Stimulated activated CD8-positive, alpha-beta memory T cell treated with anti-CD3 and anti-CD28 coated beads, Interleukin-2, amount 100 ng/mL, for 1 hour (primary cell): Measurements from ENCODE around the gene LTBP1.
"Not testable (repeated sequence)": the region's sequence is repeated elsewhere in the genome, so short reads cannot be mapped to it uniquely, and the experiment has no call there.

ENCODE experiments used
- DNase-seq, 2 donors: peaks; one replicate each; pipeline ENCODE4 v3.0.0-alpha.2; 2020; ENCODE audit warnings: low read depth in 2 of 2

The LTBP1 gene

GRCh38 chr2:33221046-33221784 lies 274.5 kb downstream of the LTBP1 start:
- DNase-seq = no peak

DNA sequence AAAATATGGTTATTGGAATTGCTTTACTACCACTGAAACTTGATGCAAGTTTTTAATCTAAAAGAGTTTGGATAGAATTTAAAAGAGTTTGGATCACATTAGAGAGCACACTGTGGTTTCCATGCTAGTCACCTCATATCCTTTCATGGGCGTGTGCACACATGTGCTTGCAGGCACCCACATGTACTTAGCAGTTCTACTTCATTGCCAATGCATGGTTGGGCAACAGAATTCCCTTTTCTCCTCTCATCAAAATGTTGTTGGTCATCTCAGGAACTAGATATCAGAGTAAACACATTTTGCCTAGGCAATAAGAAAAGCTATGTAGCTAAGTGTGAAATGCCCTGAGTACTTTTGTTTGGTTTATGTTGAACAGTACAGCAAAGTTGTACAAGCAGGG lies 275.6 kb downstream of the LTBP1 start:
- no peak for DNase-seq

DNA sequence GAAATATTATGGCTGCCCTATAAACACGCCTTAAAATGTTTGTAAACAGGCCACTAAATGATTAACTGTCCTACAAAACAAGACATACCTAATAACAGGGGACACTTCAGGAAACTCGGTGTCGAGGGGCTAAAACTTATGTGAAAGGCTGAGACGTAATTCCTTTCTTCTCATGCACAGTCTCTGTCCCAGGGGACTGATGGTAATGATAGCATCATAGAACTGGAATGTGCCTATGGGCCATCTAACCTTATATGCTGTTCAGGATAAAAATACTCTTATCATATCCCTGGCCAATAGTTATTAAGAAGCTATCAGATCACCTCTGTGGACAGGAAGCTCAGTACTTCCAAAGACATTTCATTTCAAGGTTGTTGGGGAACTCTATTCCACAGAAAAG lies 277.1 kb downstream of the LTBP1 start:
- no peak for DNase-seq

GRCh38 chr2:33225350-33225749 lies 278.6 kb downstream of the LTBP1 start:
- DNase-seq = no peak

DNA sequence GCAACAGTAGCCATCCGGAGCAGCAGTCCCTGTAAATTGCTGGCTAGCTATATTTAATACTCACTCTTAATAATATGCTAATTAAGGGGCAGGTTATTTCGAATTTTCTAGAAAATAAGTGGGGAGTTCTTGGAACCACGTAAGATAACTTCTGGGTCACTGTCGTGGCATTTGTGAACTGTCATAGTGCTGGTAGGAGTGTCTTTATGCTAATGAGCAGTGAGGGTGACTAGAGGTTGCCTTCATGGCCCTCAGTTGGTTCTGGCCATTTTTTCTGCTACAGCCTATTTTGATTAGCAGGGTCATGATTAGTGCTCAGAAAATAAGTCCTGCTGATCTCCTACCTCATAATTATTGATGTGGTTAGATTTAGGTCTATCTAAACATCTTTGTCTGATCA lies 279.8 kb downstream of the LTBP1 start:
- DNase-seq = no peak

GRCh38 chr2:33229646-33230045 lies 282.9 kb downstream of the LTBP1 start:
- DNase-seq = no peak

DNA sequence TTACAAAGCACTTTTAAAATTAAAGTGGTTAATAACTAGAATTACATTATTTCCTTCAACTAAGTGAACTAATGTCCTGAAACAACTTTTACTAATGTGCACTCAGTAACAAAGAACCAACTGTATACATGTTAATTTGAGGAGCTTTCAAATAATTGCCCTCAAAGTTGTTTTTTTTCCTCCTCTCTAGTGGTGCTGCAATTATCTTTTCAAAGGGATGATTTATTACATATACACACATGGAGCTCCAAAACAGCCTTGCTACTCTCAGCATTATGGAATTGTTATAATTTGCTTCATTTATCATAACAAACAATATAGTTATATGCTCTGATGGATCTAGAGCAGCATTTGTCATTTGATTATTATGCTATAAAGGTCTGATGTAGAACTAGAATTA lies 283.4 kb downstream of the LTBP1 start:
- no peak for DNase-seq

DNA sequence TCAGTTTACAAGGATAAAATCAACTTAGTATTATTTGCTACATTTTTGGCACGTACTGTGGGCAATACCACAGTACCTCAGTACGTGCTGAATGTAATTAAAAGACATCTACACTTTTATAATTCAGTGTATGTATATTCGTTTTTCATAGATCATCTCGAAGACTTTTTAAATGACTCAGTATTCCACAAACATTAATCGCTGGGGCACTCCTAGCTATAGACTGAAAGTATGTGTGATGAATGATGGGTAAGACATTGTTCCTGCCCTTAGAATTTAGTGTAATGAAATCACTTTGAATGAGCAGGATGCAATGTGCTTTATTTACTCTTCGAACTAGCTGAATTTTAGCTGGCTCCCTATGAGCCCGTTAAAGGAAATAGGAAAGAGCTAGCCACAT lies 284.1 kb downstream of the LTBP1 start:
- no peak for DNase-seq

DNA sequence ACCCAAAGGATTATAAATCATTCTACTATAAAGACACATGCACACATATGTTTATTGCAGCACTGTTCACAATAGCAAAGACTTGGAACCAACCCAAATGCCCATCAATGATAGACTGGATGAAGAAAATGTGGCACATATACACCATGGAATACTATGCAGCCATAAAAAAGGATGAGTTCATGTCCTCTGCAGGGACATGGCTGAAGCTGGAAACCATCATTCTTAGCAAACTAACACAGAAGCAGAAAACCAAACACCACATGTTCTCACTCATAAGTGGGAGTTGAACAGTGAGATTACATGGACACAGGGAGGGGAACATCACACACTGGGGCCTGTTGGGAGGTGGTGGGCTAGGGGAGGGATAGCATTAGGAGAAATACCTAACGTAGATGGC lies 288.8 kb downstream of the LTBP1 start:
- DNase-seq = not testable (repeated sequence)

DNA sequence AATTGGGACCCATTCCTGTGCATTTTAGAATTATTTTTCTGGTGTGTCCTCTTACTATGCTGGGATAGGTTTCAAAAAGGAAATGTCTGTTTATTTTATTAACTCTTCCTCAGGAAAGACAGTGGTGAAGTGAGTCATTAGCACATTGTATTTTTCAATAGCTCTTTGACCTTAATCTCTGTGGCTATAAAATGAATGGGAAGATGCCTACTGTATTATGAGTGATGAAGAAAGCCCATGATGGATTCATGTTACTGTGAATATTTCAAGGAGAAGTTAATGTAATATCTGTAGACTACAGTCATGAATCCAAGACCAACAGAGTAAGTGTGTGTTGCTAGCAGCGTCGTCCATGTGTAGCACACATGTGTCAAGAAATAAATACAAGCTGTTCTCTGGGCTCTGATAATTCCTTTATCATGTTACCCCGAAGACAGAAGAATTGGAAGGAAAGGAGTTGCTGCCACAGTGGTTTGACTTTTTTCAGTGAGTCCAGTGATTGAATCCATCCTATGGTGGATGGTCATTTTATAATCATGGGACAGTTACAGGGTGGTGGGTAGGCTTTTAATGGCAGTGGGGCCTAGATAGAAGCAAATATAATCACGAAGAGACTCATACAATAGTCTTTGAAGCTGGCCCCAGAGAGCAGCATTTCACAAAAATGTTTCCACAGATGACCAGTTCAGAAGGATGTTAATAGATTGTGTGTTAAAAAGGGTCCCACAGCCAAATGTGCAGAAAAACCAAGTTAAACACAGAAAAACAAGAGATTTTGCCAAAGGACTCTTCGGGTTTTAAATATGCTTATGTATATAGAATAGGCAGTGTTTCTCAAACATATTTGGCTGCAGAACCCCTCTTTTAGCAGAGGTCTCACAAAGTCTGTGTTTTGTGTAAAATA lies 290.0 kb downstream of the LTBP1 start:
- no peak for DNase-seq

DNA sequence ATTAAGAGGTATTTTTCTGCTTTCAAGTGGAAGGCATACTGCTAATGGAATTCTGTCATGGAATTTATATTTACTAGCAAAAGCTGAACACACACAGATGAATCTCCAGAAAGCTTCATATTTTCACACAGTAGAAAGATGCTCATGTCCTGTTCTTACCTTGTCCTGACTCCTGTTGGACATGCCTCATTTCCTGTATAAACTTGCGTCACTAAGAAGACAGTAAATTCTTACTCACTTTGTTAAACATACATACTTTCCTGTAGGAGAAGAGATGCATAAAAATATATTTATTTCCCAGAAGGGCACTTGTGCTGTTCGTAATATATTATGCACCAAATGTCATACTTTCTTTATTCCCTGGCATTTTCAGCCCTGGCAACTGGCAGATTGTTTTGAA lies 291.4 kb downstream of the LTBP1 start:
- DNase-seq = no peak

- DNase-seq = no peak
These were observed 293.4 kb downstream of the LTBP1 start for GRCh38 chr2:33240178-33240577.

DNA sequence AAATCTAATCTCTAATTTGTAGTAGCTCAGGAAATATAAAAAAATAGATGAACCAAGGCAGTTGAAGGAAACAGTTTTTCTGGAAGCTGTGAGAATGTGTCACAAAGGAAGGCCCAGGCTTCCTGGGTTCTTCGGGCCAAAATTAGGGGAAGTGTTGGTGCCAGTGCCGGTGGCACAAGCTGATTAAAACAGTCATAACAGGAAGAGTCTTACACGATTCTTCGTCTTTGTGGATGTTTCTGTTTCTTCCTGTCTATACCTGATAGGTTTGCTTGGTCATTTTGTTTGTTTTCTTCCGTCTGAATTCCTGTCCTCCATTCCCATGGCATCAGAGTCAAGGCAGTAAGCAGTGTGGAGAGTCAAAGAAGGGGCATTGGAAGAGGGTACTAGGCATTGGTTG lies 294.3 kb downstream of the LTBP1 start:
- no peak for DNase-seq

DNA sequence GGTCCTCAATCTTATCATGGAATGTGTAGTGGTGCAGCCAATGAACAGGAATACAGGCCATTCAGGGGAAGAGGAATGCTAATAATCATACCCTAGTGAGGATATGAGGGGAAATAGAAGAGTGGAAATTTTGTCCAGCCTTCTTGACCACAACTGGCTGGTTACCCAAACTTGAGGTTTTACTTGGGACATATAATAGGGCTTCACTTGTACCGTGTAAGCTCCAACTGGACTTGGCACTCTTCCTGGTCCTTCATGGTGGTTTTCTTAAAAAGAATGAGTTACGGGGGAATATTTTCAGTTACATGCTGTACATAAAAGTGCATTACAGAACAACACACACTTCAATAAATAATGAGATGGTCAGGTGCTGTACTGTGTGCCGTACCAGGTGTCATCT lies 294.8 kb downstream of the LTBP1 start:
- no peak for DNase-seq

GRCh38 chr2:33242845-33243244 lies 296.1 kb downstream of the LTBP1 start:
- DNase-seq = no peak

GRCh38 chr2:33246432-33246831 lies 299.7 kb downstream of the LTBP1 start:
- no peak for DNase-seq

- DNase-seq = no peak
These were observed 300.6 kb downstream of the LTBP1 start for GRCh38 chr2:33247365-33247764.

- DNase-seq = no peak
These were observed 303.8 kb downstream of the LTBP1 start for GRCh38 chr2:33250417-33251029.

GRCh38 chr2:33256162-33256755 lies 309.5 kb downstream of the LTBP1 start:
- no peak for DNase-seq

DNA sequence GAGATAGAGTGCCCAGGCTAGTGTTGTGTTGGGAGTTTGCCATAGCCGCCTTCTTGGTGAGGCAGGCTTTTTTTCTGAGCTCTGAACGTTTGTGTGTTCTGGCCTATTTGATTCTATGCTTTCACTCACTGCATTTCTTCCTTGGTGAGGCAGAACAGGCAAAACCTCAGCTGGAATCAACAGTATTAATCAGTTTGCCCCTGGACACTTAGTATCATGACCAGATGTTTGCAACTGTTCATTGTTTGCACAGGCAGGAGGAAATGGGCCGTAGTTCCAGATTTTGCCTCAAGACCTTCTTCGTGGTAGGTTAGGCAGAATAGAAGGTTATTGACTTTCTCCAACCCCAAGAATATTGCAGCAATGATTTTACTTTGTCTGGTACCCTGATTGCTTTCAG lies 311.6 kb downstream of the LTBP1 start:
- no peak for DNase-seq

DNA sequence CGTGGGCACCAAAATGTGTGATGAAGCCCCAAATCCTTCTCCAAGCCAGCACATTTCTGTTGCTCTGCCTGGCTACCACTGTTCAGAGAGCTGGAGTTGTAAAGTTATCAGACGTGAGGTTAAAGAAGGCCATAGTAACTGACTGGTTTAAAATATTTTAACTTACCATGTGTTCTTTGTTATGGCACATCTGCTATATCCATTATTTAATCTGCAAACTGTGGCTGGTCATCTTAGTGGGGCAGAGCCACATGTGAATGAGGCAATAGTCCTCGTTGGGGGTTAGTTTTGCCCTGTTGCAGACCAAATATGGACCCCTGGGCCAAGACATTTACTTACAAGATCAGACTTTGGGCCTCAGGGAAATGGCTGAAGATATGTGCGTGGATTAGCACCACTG lies 315.3 kb downstream of the LTBP1 start:
- DNase-seq = no peak

GRCh38 chr2:33264766-33265165 lies 318.0 kb downstream of the LTBP1 start:
- no peak for DNase-seq
